CD14-positive monocyte (primary cell): ENCODE data around the gene ALKBH3. TPM values are rescaled to one million over a fixed set of nuclear protein-coding genes. Genes with fewer than 3 reads are reported as not detected.

Source experiments
- DNase-seq, 3 donors: peaks; one replicate each; pipeline ENCODE4 v3.0.0-alpha.2; 2011 to 2022
- H2AFZ ChIP-seq: 2 replicates; pipeline ENCODE4 v1.6.0; 2012; ENCODE audit warnings: mild to moderate bottlenecking, low read depth, low read length, inconsistent platforms; ENCODE audit not compliant: insufficient read depth, poor library complexity, severe bottlenecking
- H3K27ac ChIP-seq, 2 donors: 1 replicate in 1 of 2; 2 replicates in 1 of 2; pipeline ENCODE4 v1.5.1; 2012 to 2013; ENCODE audit warnings: low read length in 2 of 2, control low read depth in 1 of 2, inconsistent platforms in 1 of 2, low read depth in 1 of 2, mild to moderate bottlenecking in 1 of 2
- H3K27me3 ChIP-seq, 2 donors: one replicate each; pipeline versions ENCODE4 v1.6.0 to v1.6.1; 2011 to 2013; ENCODE audit warnings: low read length in 2 of 2; ENCODE audit not compliant: control insufficient read depth in 2 of 2, insufficient read depth in 2 of 2
- H3K36me3 ChIP-seq, 2 donors: replicated peaks in 1 of 2; 1 replicate in 1 of 2; 2 replicates in 1 of 2; pipeline versions ENCODE4 v1.5.1 to v1.6.1; 2012 to 2013; ENCODE audit warnings: low read length in 2 of 2, control low read depth in 1 of 2, inconsistent platforms in 1 of 2, mild to moderate bottlenecking in 1 of 2; ENCODE audit not compliant: insufficient read depth in 2 of 2, control insufficient read depth in 1 of 2
- H3K4me1 ChIP-seq, 2 donors: 1 replicate in 1 of 2; 2 replicates in 1 of 2; pipeline versions ENCODE4 v1.5.1 to v1.6.1; 2012 to 2013; ENCODE audit warnings: low read length in 2 of 2, control low read depth in 1 of 2, inconsistent platforms in 1 of 2, mild to moderate bottlenecking in 1 of 2, moderate library complexity in 1 of 2; ENCODE audit not compliant: insufficient read depth in 2 of 2, control insufficient read depth in 1 of 2
- H3K4me2 ChIP-seq: replicated peaks from 2 replicates; pipeline ENCODE3; 2012; ENCODE audit warnings: low read length, moderate library complexity, mild to moderate bottlenecking; ENCODE audit not compliant: poor library complexity, severe bottlenecking; ENCODE audit errors: extremely low read depth
- H3K4me3 ChIP-seq, 3 experiments: fragments of 200-600 bp in 1 of 3; sonication (generic) in 1 of 3; replicated peaks in 1 of 3; 1 replicate in 2 of 3; 2 replicates in 1 of 3; pipeline ENCODE4 v1.5.1; 2011 to 2013; ENCODE audit warnings: low read length in 3 of 3, mild to moderate bottlenecking in 3 of 3, control low read depth in 2 of 3, low read depth in 2 of 3, inconsistent platforms in 1 of 3, moderate library complexity in 1 of 3
- H3K79me2 ChIP-seq: 2 replicates; pipeline ENCODE4 v1.6.0; 2012; ENCODE audit warnings: mild to moderate bottlenecking, control low read depth, inconsistent platforms, low read length, moderate library complexity; ENCODE audit not compliant: insufficient read depth
- H3K9ac ChIP-seq: 2 replicates; pipeline ENCODE4 v1.6.0; 2017; ENCODE audit warnings: low read length, mild to moderate bottlenecking; ENCODE audit not compliant: insufficient read depth, poor library complexity, severe bottlenecking
- H3K9me3 ChIP-seq, 2 donors: replicated peaks in 1 of 2; 1 replicate in 1 of 2; 2 replicates in 1 of 2; pipeline versions ENCODE4 v1.5.1 to v1.6.1; 2012 to 2013; ENCODE audit warnings: low read length in 2 of 2, control low read depth in 1 of 2; ENCODE audit not compliant: control insufficient read depth in 1 of 2, insufficient read depth in 1 of 2
- H4K20me1 ChIP-seq: 2 replicates; pipeline ENCODE4 v1.6.0; 2012; ENCODE audit warnings: mild to moderate bottlenecking, low read length, control low read depth, moderate library complexity; ENCODE audit not compliant: insufficient read depth
- H3K27ac Mint-ChIP-seq, 7 donors: one replicate each; pipeline ENCODE4 v1.8.0; 2020; ENCODE audit warnings: mild to moderate bottlenecking in 7 of 7, mixed read lengths in 7 of 7, moderate library complexity in 6 of 7, inconsistent platforms in 2 of 7
- H3K27me3 Mint-ChIP-seq, 3 donors: one replicate each; pipeline ENCODE4 v1.8.0; 2021 to 2022; ENCODE audit warnings: low read depth in 3 of 3, mild to moderate bottlenecking in 3 of 3, mixed read lengths in 3 of 3, moderate library complexity in 3 of 3, inconsistent platforms in 1 of 3
- H3K36me3 Mint-ChIP-seq, 2 donors: one replicate each; pipeline ENCODE4 v1.8.0; 2020; ENCODE audit warnings: mixed read lengths in 2 of 2, inconsistent platforms in 1 of 2, mild to moderate bottlenecking in 1 of 2
- H3K4me1 Mint-ChIP-seq: one replicate; pipeline ENCODE4 v1.8.0; 2020; ENCODE audit warnings: mild to moderate bottlenecking, mixed read lengths
- H3K4me3 Mint-ChIP-seq, 2 donors: one replicate each; pipeline ENCODE4 v1.8.0; 2020; ENCODE audit warnings: mild to moderate bottlenecking in 2 of 2, mixed read lengths in 2 of 2, moderate library complexity in 1 of 2
- H3K9me3 Mint-ChIP-seq, 7 donors: one replicate each; pipeline ENCODE4 v1.8.0; 2020 to 2022; ENCODE audit warnings: mixed read lengths in 7 of 7, mild to moderate bottlenecking in 6 of 7, moderate library complexity in 6 of 7, inconsistent platforms in 2 of 7
- WGBS: methylation state at CpG from one replicate; pipeline ENCODE4 v1.1.5; 2013; ENCODE audit warnings: missing lambda C conversion rate; ENCODE audit not compliant: insufficient coverage; 5-methylcytosine and 5-hydroxymethylcytosine counted together
- intact Hi-C, 2 donors: fragments of 100-400 bp; cut with micrococcal nuclease; formaldehyde crosslinking; loops; one replicate each; pipeline versions ENCODE4 v1.15.0 to v1.15.1; 2023
- polyA plus RNA-seq, 3 donors: library from polyadenylated mRNA; depleted of rRNA in 1 of 3; unstranded in 2 of 3; stranded (reverse) in 1 of 3; fragments of 300-500 nt in 2 of 3; fragments of >200 nt in 1 of 3; fragmentation: Illumina TruSeq in 2 of 3; gene quantifications; 1 replicate in 2 of 3; 2 replicates in 1 of 3; pipeline ENCODE4 v1.2.3, GENCODE V29; 2012 to 2021
- TF ChIP-seq, protein P1 (sequence below): fragments of 200-600 bp; IDR thresholded peaks from one replicate; pipeline ENCODE4 v1.8.0; 2022; ENCODE audit warnings: antibody characterized with exemption, mild to moderate bottlenecking

The ALKBH3 gene
- polyA plus RNA-seq, 3 donors, result 22.1 to 25.8 (median 22.7) TPM

DNA sequence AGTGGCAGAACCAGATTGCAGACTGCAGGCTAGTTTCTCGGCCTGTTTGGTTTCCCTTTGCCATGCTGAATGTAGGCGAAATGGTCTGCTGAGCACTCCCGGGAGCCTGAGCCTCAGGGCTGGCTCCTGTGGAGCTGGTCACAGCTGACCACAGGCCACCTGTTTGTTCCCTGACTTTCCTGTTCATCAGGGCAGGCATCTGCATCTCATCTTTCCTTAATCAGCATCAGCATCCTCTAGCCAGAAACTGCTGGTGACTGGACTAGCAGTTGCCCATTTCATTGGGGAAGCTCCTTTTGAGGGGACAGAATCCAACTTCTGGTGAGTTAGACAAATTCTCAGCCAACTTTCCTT lies 41.6 kb downstream of the ALKBH3 start:
- Mint-ChIP-seq H3K27me3 (no peaks in the 10 kb centered on the region), H3K36me3 (peaks cover 47% of the 10 kb centered on the region in 2 donors), H3K4me3 (no peak overlapping the region), H3K9me3 (no peaks in the 10 kb centered on the region), H3K27ac (peak overlapping the region in 2 of 7 donors; percentile 23 to 42), H3K4me1 (peaks cover 2% of the 10 kb centered on the region)
- H3K27me3 ChIP-seq, result no peaks in the 10 kb centered on the region
- H3K4me3 ChIP-seq, result no peak overlapping the region
- no peaks in the 10 kb centered on the region for H3K79me2 ChIP-seq
- H4K20me1 ChIP-seq, result no peaks in the 10 kb centered on the region
- H3K9ac ChIP-seq, result no peak overlapping the region
- no peak overlapping the region for H3K27ac ChIP-seq
- H3K4me2 ChIP-seq, result no peak overlapping the region
- no peaks in the 10 kb centered on the region for H3K9me3 ChIP-seq
- peaks cover 32 to 63% of the 10 kb centered on the region in 2 donors for H3K36me3 ChIP-seq
- H3K4me1 ChIP-seq, result no peaks in the 10 kb centered on the region
- TF ChIP-seq, protein P1, sequence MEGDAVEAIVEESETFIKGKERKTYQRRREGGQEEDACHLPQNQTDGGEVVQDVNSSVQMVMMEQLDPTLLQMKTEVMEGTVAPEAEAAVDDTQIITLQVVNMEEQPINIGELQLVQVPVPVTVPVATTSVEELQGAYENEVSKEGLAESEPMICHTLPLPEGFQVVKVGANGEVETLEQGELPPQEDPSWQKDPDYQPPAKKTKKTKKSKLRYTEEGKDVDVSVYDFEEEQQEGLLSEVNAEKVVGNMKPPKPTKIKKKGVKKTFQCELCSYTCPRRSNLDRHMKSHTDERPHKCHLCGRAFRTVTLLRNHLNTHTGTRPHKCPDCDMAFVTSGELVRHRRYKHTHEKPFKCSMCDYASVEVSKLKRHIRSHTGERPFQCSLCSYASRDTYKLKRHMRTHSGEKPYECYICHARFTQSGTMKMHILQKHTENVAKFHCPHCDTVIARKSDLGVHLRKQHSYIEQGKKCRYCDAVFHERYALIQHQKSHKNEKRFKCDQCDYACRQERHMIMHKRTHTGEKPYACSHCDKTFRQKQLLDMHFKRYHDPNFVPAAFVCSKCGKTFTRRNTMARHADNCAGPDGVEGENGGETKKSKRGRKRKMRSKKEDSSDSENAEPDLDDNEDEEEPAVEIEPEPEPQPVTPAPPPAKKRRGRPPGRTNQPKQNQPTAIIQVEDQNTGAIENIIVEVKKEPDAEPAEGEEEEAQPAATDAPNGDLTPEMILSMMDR, result no peak
- intact Hi-C loops, result no loop called here
- 94% methylated on average over 3 of the region's 3 CpGs for WGBS
- no peak overlapping the region for H2AFZ ChIP-seq
- no peak for DNase-seq

DNA sequence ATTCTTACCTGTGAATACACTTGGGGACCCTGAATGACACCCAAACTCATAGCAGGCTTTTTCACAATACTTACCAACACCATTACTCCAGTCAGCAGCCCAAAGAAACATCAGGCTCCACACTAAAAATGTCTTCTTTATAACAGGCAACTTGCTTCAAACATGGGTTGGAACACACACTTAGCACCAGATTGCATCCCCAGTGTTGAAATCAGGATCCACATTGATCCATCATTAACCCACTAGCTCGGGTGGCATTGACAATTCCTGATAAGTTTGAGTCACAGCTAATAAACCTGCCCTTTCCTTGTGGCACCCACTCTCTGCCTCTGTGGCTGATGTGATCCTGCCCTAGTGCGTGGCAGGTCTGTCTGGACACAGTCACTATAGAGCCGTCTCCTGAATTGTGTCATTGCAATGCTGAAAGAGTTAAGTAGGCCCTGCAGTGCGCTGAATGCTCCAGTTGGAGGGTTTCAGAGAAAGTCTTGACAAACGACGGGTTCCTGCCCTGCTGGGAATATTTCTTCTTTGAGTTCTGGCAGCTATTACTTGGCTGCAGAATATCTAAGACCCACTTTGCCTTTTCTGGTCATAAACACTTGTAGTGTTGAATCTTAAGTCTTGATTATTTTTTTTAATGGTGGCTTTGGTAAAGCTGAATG lies 42.2 kb downstream of the ALKBH3 start:
- no peak for DNase-seq
- TF ChIP-seq, protein P1, result no peak
- no peak overlapping the region for H3K27ac ChIP-seq
- peaks cover 41% of the 10 kb centered on the region in 2 donors for H3K36me3 Mint-ChIP-seq
- H3K9me3 Mint-ChIP-seq, result no peaks in the 10 kb centered on the region
- WGBS, result 100% methylated on average over 4 of the region's 6 CpGs
- H3K36me3 ChIP-seq, result peaks cover 31 to 57% of the 10 kb centered on the region in 2 donors
- no peaks in the 10 kb centered on the region for H3K9me3 ChIP-seq
- H3K4me3 ChIP-seq, result no peak overlapping the region
- no peak overlapping the region for H3K9ac ChIP-seq
- H4K20me1 ChIP-seq, result no peaks in the 10 kb centered on the region
- no peak overlapping the region for H3K4me2 ChIP-seq
- no peak overlapping the region for H3K4me3 Mint-ChIP-seq
- H2AFZ ChIP-seq, result no peak overlapping the region
- H3K79me2 ChIP-seq, result no peaks in the 10 kb centered on the region
- no peaks in the 10 kb centered on the region for H3K27me3 ChIP-seq
- H3K27me3 Mint-ChIP-seq, result no peaks in the 10 kb centered on the region
- intact Hi-C loops, result no loop called here
- H3K4me1 Mint-ChIP-seq, result peaks cover 2% of the 10 kb centered on the region
- H3K27ac Mint-ChIP-seq, result peak overlapping the region in 2 of 7 donors; percentile 10 to 23
- no peaks in the 10 kb centered on the region for H3K4me1 ChIP-seq
